SK-N-SH (cell line): ENCODE measurements around the gene G6PC2.

Source experiments
- CTCF ChIP-seq: fragments of 200-600 bp; sonication (generic); IDR thresholded peaks from 2 replicates; pipeline ENCODE4 v1.6.1; 2017; ENCODE audit warnings: antibody characterized with exemption, mild to moderate bottlenecking, moderate library complexity
- EP300 ChIP-seq, 2 experiments: IDR thresholded peaks; 2 replicates each; pipeline versions ENCODE4 v1.4.0 to v1.6.1; 2012; ENCODE audit warnings: borderline replicate concordance in 1 of 2, low read depth in 1 of 2, low read length in 1 of 2
- GABPA ChIP-seq: IDR thresholded peaks from 2 replicates; pipeline ENCODE4 v1.4.0; 2012; ENCODE audit warnings: low read depth, mild to moderate bottlenecking
- MXI1 ChIP-seq: IDR thresholded peaks from 2 replicates; pipeline ENCODE4 v1.6.1; 2012; ENCODE audit warnings: mild to moderate bottlenecking, low read depth, low read length, improper control_type of control experiment
- POLR2AphosphoS5 ChIP-seq: IDR thresholded peaks from 2 replicates; pipeline ENCODE4 v1.6.1; 2012; ENCODE audit warnings: low read depth, low read length
- RAD21 ChIP-seq: IDR thresholded peaks from 2 replicates; pipeline ENCODE4 v1.6.1; 2012; ENCODE audit warnings: mild to moderate bottlenecking, low read length
- RCOR1 ChIP-seq: fragments of 150-350 bp; IDR thresholded peaks from 2 replicates; pipeline ENCODE4 v1.6.1; 2017; ENCODE audit warnings: antibody characterized with exemption, low read length
- TAF1 ChIP-seq: IDR thresholded peaks from 2 replicates; pipeline ENCODE4 v1.6.1; 2012; ENCODE audit warnings: low read depth, mild to moderate bottlenecking, low read length, moderate library complexity, borderline replicate concordance
- TCF12 ChIP-seq: IDR thresholded peaks from 2 replicates; pipeline ENCODE4 v1.4.0; 2012

- no peak for TF ChIP-seq CTCF
- TF ChIP-seq EP300 (IDR thresholded peaks at IDR 0.05; ENCODE audit: borderline replicate concordance in 1 of 2, low read depth in 1 of 2, low read length in 1 of 2): no peak
- no peak for TF ChIP-seq TCF12
- no peak for TF ChIP-seq RCOR1
- TF ChIP-seq GABPA: no peak
- TF ChIP-seq RAD21: no peak
- TF ChIP-seq MXI1: no peak
- no peak for TF ChIP-seq POLR2AphosphoS5
- TF ChIP-seq TAF1: no peak
Observed at GRCh38 chr2:168896783-168897182, 4.3 kb upstream of the G6PC2 start.
